Activated CD4-positive, alpha-beta T cell treated with anti-CD3 and anti-CD28 coated beads for 1 hour (primary cell): Measurements from ENCODE around the gene PRADC1.
"Not testable (repeated sequence)": the region's sequence is repeated elsewhere in the genome, so short reads cannot be mapped to it uniquely, and the experiment has no call there.

Source experiments
- DNase-seq: peaks from one replicate; pipeline ENCODE4 v3.0.0-alpha.2; 2020

Gene PRADC1

DNA sequence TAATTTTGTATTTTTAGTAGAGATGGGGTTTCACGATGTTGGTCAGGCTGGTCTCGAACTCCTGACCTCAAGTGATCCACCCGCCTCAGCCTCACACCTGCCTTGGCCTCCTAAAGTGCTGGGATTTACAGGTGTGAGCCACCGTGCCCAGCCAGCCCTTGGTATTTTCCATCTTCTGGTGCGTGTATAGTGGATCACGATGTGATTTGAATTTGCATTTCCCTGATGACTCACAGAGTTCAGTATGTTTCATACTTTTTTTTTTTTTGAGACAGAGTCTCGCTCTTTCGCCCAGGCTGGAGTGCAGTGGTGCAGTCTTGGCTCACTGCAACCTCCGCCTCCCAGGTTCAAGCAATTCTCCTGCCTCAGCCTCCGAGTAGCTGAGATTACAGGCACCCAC, 32.8 kb downstream of the PRADC1 start:
- not testable (repeated sequence) for DNase-seq

GRCh38 chr2:73197579-73197978, 35.5 kb downstream of the PRADC1 start:
- no peak for DNase-seq

- DNase-seq, result no peak
Measured at GRCh38 chr2:73187549-73187948, 45.5 kb downstream of the PRADC1 start.

GRCh38 chr2:73185965-73186364, 47.1 kb downstream of the PRADC1 start:
- DNase-seq, result no peak
